Neural cell (in vitro differentiated cells): Measurements from ENCODE around the gene ELF1. TPM values are rescaled to one million over a fixed set of nuclear protein-coding genes. Genes with fewer than 3 reads are reported as not detected.

ENCODE experiments used
- H2AFZ ChIP-seq: fragments of 200-600, 300-800 bp; sonication (generic), shearing (Covaris generic); 2 replicates; pipeline ENCODE4 v1.6.0; 2014; ENCODE audit warnings: low read depth, mild to moderate bottlenecking, antibody characterized with exemption, low read length, moderate library complexity
- H3F3A ChIP-seq: fragments of 200-600 bp; shearing (Covaris generic); 2 replicates; pipeline ENCODE4 v1.6.1; 2016; ENCODE audit warnings: mild to moderate bottlenecking, moderate library complexity, mixed read lengths, antibody characterized with exemption, low read length; ENCODE audit not compliant: insufficient read depth, poor library complexity, severe bottlenecking
- H3K27ac ChIP-seq: fragments of 200-600, 300-800 bp; sonication (generic), shearing (Covaris generic); 2 replicates; pipeline ENCODE4 v1.5.1; 2014; ENCODE audit warnings: mild to moderate bottlenecking, low read length, moderate library complexity
- H3K27me3 ChIP-seq: fragments of 300-800, 200-600 bp; sonication (generic), shearing (Covaris generic); 2 replicates; pipeline ENCODE4 v1.6.0; 2014; ENCODE audit warnings: mild to moderate bottlenecking, low read depth, low read length, moderate library complexity; ENCODE audit not compliant: insufficient read depth
- H3K36me3 ChIP-seq: fragments of 300-800, 200-600 bp; sonication (generic), shearing (Covaris generic); 2 replicates; pipeline ENCODE4 v1.5.1; 2014; ENCODE audit warnings: mild to moderate bottlenecking, antibody characterized with exemption, low read length, moderate library complexity; ENCODE audit not compliant: insufficient read depth
- H3K4me2 ChIP-seq: fragments of 300-800, 200-600 bp; sonication (generic), shearing (Covaris generic); 2 replicates; pipeline ENCODE4 v1.6.0; 2014; ENCODE audit warnings: mild to moderate bottlenecking, low read length
- H3K4me3 ChIP-seq: fragments of 300-800, 200-600 bp; sonication (generic), shearing (Covaris generic); 2 replicates; pipeline ENCODE4 v1.5.1; 2014; ENCODE audit warnings: mild to moderate bottlenecking, low read length, moderate library complexity
- H3K79me2 ChIP-seq: fragments of 200-600 bp; shearing (Covaris generic); replicated peaks from 2 replicates; pipeline ENCODE4 v1.6.0; 2014; ENCODE audit warnings: mild to moderate bottlenecking, low read length, moderate library complexity; ENCODE audit not compliant: insufficient read depth
- H3K9ac ChIP-seq: fragments of 300-800, 200-600 bp; sonication (generic), shearing (Covaris generic); 2 replicates; pipeline ENCODE4 v1.6.1; 2016; ENCODE audit warnings: mild to moderate bottlenecking, low read length, mixed read lengths
- H3K9me2 ChIP-seq: fragments of 200-600 bp; shearing (Covaris generic); 2 replicates; pipeline ENCODE4 v1.6.1; 2016; ENCODE audit warnings: mild to moderate bottlenecking, low read length, mixed read lengths; ENCODE audit not compliant: insufficient read depth
- H3K9me3 ChIP-seq: fragments of 200-600, 300-800 bp; sonication (generic), shearing (Covaris generic); 2 replicates; pipeline ENCODE4 v1.6.1; 2016; ENCODE audit warnings: mild to moderate bottlenecking, mixed run types, low read length, moderate library complexity, mixed read lengths
- H4K20me1 ChIP-seq: fragments of 200-600 bp; shearing (Covaris generic); 2 replicates; pipeline ENCODE4 v1.6.1; 2016; ENCODE audit warnings: mild to moderate bottlenecking, mixed run types; ENCODE audit not compliant: insufficient read depth
- CTCF ChIP-seq: fragments of 450-650 bp; IDR thresholded peaks from 2 replicates; pipeline ENCODE4 v1.5.1; 2014; ENCODE audit warnings: antibody characterized with exemption, mild to moderate bottlenecking, moderate library complexity; ENCODE audit not compliant: poor library complexity, severe bottlenecking
- EP300 ChIP-seq: fragments of 450-650 bp; conservative IDR thresholded peaks from 2 replicates; pipeline ENCODE4 v1.6.1; 2014; ENCODE audit warnings: antibody characterized with exemption, mild to moderate bottlenecking, moderate library complexity; ENCODE audit not compliant: poor library complexity, severe bottlenecking
- EZH2 ChIP-seq: fragments of 200-600, 300-800 bp; shearing (Covaris generic), sonication (generic); IDR thresholded peaks from 2 replicates; pipeline ENCODE4 v1.6.1; 2014; ENCODE audit warnings: antibody characterized with exemption, low read length, borderline replicate concordance, mild to moderate bottlenecking; ENCODE audit not compliant: insufficient read depth, poor library complexity, severe bottlenecking
- MXI1 ChIP-seq: fragments of 450-650 bp; conservative IDR thresholded peaks from 2 replicates; pipeline ENCODE4 v1.6.1; 2014; ENCODE audit warnings: antibody characterized with exemption, mild to moderate bottlenecking; ENCODE audit not compliant: poor library complexity, severe bottlenecking
- POLR2AphosphoS5 ChIP-seq: IDR thresholded peaks from 2 replicates; pipeline ENCODE4 v1.6.1; 2012
- RAD21 ChIP-seq: fragments of 450-650 bp; conservative IDR thresholded peaks from 2 replicates; pipeline ENCODE4 v1.6.1; 2014; ENCODE audit warnings: antibody characterized with exemption, mild to moderate bottlenecking, moderate library complexity
- REST ChIP-seq: IDR thresholded peaks from 2 replicates; pipeline ENCODE4 v1.6.1; 2012; ENCODE audit warnings: borderline replicate concordance
- SMC3 ChIP-seq: fragments of 450-650 bp; conservative IDR thresholded peaks from 2 replicates; pipeline ENCODE4 v1.6.1; 2014; ENCODE audit warnings: antibody characterized with exemption, mild to moderate bottlenecking, moderate library complexity; ENCODE audit not compliant: poor library complexity
- TAF1 ChIP-seq: IDR thresholded peaks from 2 replicates; pipeline ENCODE4 v1.6.1; 2012; ENCODE audit warnings: low read depth
- polyA plus RNA-seq: library from polyadenylated mRNA; depleted of rRNA; stranded (reverse); fragments of >200 nt; gene quantifications from 2 replicates; pipeline ENCODE4 v1.2.3, GENCODE V29; 2014

ELF1 gene
- polyA plus RNA-seq, 1 donor from 2014 or later = 2.0 TPM

- Histone ChIP-seq H2AFZ (no peak overlapping the region), H3K4me2 (no peak overlapping the region), H3K27ac (no peak overlapping the region), H3K4me3 (no peak overlapping the region), H3K36me3 (no peaks in the 10 kb centered on the region), H3K27me3 (no peaks in the 10 kb centered on the region), H3K79me2 (no peaks in the 10 kb centered on the region), H3K9ac (no peak overlapping the region), H3F3A (no peaks in the 10 kb centered on the region), H3K9me3 (no peaks in the 10 kb centered on the region), H4K20me1 (no peaks in the 10 kb centered on the region), H3K9me2 (no peaks in the 10 kb centered on the region)
- TF ChIP-seq POLR2AphosphoS5 (no peak), MXI1 (no peak)
Measured at GRCh38 chr13:40971321-40971720, 47.8 kb downstream of the ELF1 start.

- Histone ChIP-seq H3K9me2 (no peaks in the 10 kb centered on the region), H3K9ac (no peak overlapping the region), H3K4me3 (no peak overlapping the region), H3F3A (no peaks in the 10 kb centered on the region), H3K27me3 (no peaks in the 10 kb centered on the region), H3K36me3 (no peaks in the 10 kb centered on the region), H3K4me2 (no peak overlapping the region), H2AFZ (no peak overlapping the region), H3K79me2 (no peaks in the 10 kb centered on the region), H3K9me3 (no peaks in the 10 kb centered on the region), H3K27ac (no peak overlapping the region), H4K20me1 (no peaks in the 10 kb centered on the region)
- TF ChIP-seq SMC3 (no peak), MXI1 (no peak), CTCF (no peak), RAD21 (no peak), TAF1 (no peak), EZH2 (no peak)
Measured at GRCh38 chr13:40970803-40971202, 48.3 kb downstream of the ELF1 start.

GRCh38 chr13:40969169-40969901, 49.8 kb downstream of the ELF1 start:
- H4K20me1 ChIP-seq = no peaks in the 10 kb centered on the region

More at GRCh38 chr13:40969169-40969901, 49.8 kb downstream of the ELF1 start:
- Histone ChIP-seq H3F3A (no peaks in the 10 kb centered on the region), H3K79me2 (no peaks in the 10 kb centered on the region), H3K27ac (no peak overlapping the region), H3K9me3 (no peaks in the 10 kb centered on the region), H3K36me3 (no peaks in the 10 kb centered on the region), H3K9me2 (no peaks in the 10 kb centered on the region), H3K4me3 (no peak overlapping the region), H3K4me2 (no peak overlapping the region), H2AFZ (no peak overlapping the region), H3K27me3 (no peaks in the 10 kb centered on the region), H3K9ac (no peak overlapping the region)
- TF ChIP-seq CTCF (no peak), POLR2AphosphoS5 (no peak), SMC3 (no peak), MXI1 (no peak), EP300 (no peak), REST (no peak), EZH2 (no peak), RAD21 (no peak), TAF1 (no peak)
